GM18505 (cell line): ENCODE results near the gene CALD1.

ENCODE experiments used
- ATAC-seq: cut with Tn5 transposase; IDR thresholded peaks from one replicate; pipeline ENCODE4 v1.9.1; 2021; ENCODE audit not compliant: unreplicated experiment
- POLR2A ChIP-seq: IDR thresholded peaks from 4 replicates; pipeline ENCODE4 v1.6.1; 2011; ENCODE audit warnings: borderline replicate concordance; ENCODE audit not compliant: insufficient read depth, insufficient read length; ENCODE audit errors: extremely low read depth

CALD1 gene

DNA sequence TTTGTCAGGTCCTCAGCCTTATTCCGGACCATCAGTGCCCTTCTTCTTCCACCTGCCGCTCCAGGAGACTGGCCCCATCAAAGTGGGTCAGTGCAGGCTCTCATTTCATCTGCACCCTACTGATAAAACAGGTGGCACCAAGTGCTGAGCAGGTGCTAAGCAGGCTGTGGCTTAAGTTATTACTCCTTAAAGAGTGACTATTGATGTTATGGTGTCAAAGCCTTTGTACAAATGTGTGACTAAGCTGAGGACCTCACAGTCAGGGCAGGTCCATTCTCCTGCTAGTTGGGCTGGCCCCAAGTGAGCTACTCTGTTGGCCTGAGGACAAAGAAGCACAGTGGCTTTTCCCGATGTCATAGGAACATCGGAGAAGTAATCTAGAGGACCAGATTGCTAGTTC is 11.2 kb upstream of the CALD1 start:
- ATAC-seq = no peak
- TF ChIP-seq POLR2A = no peak

DNA sequence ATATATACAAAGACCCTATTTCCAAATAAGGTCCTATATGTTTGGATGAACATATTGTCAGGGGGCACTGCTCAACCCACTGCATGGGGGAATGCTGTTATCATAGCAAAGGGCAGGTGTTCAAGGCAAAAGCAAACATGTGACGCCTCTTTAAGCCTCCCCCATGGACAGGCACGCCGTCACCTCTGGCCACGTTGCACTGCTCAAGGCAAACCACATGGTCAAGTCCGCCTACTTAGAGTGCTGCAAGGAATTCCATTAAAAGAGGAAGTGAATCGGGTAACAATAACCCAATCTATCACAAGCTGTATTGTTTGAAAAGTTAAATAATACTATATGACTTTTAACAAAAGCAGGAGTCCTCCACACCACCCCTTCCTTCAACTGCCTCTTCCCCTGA is 8.8 kb upstream of the CALD1 start:
- no peak for TF ChIP-seq POLR2A
- ATAC-seq = no peak

DNA sequence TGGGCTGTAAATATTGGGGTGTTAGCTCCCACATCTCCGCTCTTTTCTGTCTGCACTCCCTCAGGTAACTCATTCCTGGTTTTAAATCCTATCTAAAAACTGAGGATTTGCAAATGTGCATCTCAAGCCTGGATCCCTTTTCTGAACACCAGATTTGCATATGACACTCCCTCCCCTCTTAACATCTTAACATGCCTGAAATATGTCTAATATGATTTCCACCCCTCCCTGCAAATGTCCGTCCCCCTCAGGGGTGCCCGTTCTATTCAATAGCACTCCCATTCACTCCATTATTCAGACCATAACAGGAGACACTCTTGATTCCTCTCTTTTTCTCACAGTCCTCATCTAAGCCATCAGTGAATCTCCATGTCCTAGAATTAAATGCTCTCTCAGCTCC is 8.3 kb upstream of the CALD1 start:
- no peak for ATAC-seq
- no peak for TF ChIP-seq POLR2A

DNA sequence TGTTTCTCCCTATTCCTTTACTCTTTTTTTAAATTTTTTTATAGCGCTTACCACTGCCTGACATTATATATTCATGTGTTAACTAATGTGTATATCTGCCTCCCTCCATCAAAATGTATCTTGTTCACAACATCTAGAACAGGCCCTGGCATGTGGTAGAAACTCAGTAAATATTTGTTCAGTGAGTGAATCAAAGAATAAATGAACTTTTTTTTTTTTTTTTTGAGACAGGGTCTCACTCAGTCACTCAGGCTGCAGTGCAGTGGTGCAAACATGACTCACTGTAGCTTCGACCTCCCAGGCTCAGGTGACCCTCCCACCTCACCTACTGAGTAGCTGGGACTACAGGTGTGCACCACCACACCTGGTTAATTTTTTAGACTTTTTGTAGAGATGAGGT is 7.5 kb upstream of the CALD1 start:
- ATAC-seq = no peak
- TF ChIP-seq POLR2A = no peak

DNA sequence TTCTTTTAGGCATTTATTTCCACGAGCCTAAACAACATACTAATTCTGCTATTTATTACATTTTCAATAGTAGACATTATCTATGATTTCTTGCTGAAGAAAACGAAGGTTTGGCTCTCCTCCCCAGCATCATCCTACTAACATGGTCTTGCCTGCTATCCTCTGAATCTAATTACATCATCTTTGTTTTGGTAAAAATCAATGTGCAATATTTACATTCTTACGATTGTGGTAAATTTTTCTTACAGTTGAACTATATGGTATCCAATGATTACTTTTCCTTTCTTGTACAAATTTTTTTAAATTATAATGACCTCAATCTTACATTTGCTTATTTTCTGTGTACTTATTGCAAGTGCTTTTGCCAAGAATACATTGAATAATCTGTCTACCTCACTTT is 7.0 kb upstream of the CALD1 start:
- ATAC-seq = no peak

DNA sequence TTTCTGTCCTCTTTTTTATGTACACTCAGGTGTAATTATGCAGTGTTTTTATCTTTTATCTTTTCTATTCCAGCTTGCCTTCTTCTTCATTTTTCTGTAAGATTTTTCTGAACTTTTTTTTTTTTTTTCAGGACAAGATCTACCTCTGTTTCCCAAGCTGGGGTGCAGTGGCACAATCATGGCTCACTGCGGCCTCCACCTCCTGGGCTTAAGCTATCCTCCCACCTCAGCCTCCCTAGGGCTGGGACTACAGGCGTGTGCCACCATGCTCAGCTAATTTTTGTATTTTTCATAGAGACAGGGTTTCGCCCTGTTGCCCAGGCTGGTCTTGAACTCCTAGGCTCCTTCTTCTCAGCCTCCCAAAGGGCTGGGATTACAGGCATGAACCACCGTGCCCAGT is 6.3 kb upstream of the CALD1 start:
- no peak for ATAC-seq
- TF ChIP-seq POLR2A = no peak

More for the DNA sequence above, 7.0 kb upstream of the CALD1 start:
- no peak for TF ChIP-seq POLR2A

DNA sequence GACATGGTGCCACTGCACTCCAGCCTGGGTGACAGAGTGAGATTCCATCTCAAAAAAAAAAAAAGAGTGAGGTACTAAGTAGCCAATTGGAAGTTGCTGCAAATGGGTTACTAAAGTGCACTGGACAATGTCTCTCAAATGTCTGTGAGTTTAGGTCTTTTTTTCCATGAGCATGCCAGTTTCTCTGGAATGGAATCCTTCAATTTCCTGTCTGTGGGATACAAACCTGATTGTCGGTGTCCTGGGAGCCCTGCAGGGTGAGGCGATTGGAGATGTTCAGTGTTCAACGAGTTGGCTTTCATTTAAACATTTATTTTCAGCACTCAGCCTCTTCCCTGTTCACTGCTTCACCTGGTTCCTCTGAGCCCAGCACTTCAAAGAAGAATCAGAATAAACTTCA is 5.3 kb upstream of the CALD1 start:
- no peak for ATAC-seq
- TF ChIP-seq POLR2A = no peak

DNA sequence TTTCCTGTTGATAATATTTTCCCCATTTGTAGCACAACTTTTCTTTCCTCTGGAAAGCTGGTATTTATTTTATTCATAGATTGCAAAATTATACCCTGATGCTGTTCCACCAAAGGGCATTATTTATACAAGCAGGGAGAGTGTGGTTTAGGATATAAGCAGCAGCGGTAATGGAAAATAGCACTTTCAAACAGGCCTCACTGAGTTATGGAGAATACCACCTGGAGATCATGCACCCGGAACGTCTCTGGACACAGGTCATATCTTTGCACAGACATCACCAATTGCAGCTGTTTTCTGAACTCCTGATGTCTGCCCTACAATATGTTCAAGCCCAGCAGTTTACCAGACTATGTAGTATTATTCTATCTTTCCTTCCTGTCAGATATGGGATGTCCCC is 2.0 kb upstream of the CALD1 start:
- TF ChIP-seq POLR2A = no peak
- ATAC-seq = no peak

DNA sequence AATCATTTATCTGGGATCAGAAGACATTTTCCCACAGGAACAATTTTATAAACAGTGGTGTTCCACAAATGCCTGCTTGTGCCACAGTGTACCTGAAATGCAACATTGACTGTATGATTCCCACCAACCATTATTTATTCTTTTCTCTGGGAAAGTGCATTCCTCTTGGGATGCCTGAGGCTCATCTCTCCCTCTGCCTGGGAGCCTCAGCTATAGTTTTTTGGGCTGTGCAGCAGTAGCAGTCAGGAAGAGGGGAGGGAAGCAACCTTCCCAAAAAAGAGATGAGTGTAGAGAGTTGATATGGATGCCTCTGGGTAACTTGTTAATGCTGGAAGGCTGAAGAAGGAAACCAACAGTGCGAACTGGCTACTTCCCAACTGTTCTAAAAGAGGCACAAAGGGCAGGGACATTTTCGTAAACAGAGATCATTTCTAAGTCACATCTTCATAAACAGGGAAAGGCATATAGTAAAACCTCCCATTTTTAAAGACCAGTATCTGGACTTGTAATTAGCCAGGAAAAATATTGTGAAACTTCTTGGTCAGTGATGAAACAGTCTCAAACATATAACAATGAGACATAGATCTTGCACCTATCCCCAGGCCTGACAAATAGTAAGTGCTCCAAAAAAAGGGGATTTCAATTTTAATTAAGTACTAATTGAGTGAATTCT is 1.4 kb upstream of the CALD1 start:
- no peak for ATAC-seq
- TF ChIP-seq POLR2A = no peak

DNA sequence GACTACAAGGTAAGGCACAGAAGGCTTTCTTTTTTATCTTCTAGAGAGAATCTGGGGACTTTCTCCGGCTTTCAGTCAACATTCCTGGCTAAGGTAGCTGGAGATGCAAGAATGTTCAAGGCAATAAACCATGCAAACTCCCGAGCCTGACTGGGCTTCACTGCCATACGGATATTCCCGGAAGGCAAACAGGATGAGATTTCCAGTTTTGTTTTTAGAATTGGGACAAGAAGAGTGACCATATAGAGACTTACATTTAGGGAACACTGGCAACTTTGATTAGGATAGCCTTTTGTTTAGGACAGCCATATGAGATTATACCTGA is 269 bp downstream of the CALD1 start:
- no peak for ATAC-seq
- TF ChIP-seq POLR2A = no peak

DNA sequence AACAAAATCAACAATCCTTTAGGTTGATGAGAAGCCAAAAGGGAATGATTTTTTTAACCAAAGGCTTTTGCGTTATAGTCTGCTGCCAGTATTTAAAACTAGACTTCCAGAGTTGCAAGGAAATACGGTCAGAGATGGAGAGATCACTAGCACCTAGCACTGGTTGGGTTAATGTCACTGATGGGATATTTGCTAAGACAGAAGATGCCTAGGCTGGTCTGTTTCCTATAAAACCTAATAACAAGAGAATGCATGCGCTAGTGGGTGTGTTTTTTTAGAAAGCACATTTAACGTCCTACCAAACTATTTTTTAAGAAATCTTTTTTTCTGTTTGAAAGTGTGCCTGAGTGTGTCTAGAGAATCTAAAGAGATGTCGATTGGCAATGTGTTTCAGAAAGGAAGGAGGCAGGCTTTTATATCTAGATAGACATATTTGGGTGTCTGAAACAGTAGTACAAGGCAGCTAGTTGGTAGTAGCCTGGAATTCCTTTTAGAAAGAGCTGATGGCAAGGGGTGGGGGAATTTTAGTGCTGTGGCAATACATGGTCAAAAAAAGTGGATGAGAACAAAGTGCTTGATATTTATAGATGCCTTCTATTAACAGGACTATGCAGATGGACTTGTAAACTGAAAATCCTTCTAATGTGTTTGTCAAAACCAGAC is 863 bp downstream of the CALD1 start:
- ATAC-seq = no peak

DNA sequence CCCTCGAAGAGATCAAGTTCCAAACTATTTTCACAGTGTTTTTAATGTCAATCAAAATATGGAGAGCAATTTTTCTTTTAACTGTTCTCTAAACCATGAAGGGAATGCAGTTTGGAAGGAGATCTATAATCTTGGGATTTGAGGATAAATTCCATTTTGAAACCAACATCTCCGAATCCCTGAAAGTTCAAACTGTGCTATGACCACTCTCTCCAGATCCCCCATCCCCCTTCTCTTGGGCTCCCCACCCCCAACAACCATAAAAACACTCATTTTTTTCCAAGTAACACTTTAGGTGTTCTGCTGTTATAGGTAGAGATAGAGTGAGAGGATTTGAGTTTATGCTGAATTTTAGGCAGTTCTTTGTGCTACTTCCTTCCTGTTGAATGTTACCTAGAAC is 1.7 kb downstream of the CALD1 start:
- TF ChIP-seq POLR2A = no peak
- ATAC-seq = no peak

More for the DNA sequence above, 863 bp downstream of the CALD1 start:
- TF ChIP-seq POLR2A = no peak

DNA sequence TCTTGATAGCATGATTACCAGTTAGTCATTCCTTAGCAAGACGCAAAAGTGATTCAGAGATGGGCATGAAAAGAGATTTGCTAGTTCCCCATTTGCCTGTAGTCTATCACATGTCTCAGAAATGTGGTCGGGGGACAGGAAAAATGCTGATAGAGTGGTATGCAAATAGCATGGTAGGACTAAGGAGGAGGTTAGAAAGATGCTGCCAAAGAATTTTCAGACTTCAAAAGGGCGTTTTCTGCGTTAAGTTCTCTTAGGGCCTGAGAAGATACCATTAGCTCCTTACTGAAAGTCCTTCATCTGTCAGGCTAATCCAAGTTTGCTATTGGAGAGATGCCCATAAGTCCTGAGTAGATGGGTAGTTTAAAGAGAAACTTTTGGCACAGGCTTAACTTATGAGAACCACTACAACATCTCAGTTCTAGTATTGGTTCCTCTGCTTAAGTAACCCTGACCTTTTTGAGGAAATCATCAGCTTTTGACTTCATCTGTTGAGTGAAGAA is 2.7 kb downstream of the CALD1 start:
- TF ChIP-seq POLR2A = no peak
- no peak for ATAC-seq

DNA sequence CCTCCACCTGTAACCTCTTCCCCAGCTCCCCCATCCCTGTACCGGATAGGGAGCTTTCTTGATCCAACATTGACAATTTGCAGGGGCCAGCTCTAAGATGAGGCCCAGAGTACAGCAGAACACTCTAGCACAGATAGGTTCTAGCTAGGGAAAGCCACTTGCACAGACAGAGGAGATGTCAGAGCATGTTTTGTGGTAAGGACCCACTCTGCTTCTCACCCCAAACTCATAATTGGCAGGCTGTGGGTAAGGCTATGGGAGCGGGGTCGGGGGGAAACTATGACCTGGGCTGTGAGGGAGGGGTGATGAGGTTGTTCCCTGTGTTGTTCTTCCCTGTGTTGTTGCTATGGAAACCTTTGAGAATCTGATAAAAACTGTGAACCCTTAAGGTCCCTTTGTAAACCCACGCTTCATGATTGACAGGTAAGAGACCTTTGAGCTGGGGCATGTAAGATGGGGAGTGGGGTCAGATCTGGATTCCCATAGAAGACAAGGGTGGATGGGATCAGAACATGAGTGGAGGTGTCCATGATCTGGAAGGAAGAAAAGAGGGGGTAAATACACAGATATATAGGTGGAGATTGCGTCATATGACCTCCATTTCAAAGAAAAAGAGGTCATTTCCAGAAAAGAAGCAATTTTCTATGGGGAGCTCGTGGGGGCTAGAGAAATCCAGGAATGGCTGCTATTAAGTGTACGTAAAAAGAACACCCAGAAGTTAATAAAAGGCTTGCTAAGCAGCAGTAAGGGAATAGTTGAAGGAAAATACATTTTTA is 4.0 kb downstream of the CALD1 start:
- ATAC-seq = no peak

More for the DNA sequence above, 4.0 kb downstream of the CALD1 start:
- TF ChIP-seq POLR2A = no peak
